DND-41 (cell line): Measurements from ENCODE around the gene EBLN2.

ENCODE experiments used
- ATAC-seq: fragments of 200-7000 bp; cut with Tn5 transposase; 3 replicates; pipeline ENCODE4 v1.9.1; 2021; ENCODE audit warnings: low read depth; ENCODE audit not compliant: insufficient read depth
- DNase-seq: peaks from one replicate; pipeline ENCODE4 v3.0.0-alpha.2; 2020
- H2AFZ ChIP-seq: 2 replicates; pipeline ENCODE4 v1.6.0; 2012; ENCODE audit warnings: low read depth, low read length
- H3K27ac ChIP-seq: 2 replicates; pipeline ENCODE4 v1.5.1; 2012; ENCODE audit warnings: low read length, inconsistent platforms
- H3K27me3 ChIP-seq: fragments of 200-600 bp; sonication (generic); 2 replicates; pipeline ENCODE4 v1.6.0; 2012; ENCODE audit warnings: low read length, mild to moderate bottlenecking, inconsistent platforms; ENCODE audit not compliant: insufficient read depth, poor library complexity
- H3K36me3 ChIP-seq: 2 replicates; pipeline ENCODE4 v1.5.1; 2012; ENCODE audit warnings: low read length, inconsistent platforms; ENCODE audit not compliant: insufficient read depth
- H3K4me1 ChIP-seq: 2 replicates; pipeline ENCODE4 v1.5.1; 2012; ENCODE audit warnings: mild to moderate bottlenecking, low read length; ENCODE audit not compliant: insufficient read depth
- H3K4me2 ChIP-seq: 2 replicates; pipeline ENCODE4 v1.6.0; 2012; ENCODE audit warnings: mild to moderate bottlenecking, moderate library complexity, low read length, inconsistent platforms; ENCODE audit not compliant: insufficient read depth
- H3K4me3 ChIP-seq, 2 experiments: fragments of 200-600 bp in 1 of 2; shearing (Covaris generic) in 1 of 2; 2 replicates each; pipeline ENCODE4 v1.5.1; 2012 to 2016; ENCODE audit warnings: inconsistent platforms in 2 of 2, low read length in 2 of 2, mild to moderate bottlenecking in 2 of 2, low read depth in 1 of 2, moderate library complexity in 1 of 2
- H3K79me2 ChIP-seq: 2 replicates; pipeline ENCODE4 v1.6.0; 2012; ENCODE audit warnings: low read length, inconsistent platforms; ENCODE audit not compliant: insufficient read depth
- H3K9ac ChIP-seq: 2 replicates; pipeline ENCODE4 v1.6.0; 2012; ENCODE audit warnings: low read depth, mild to moderate bottlenecking, inconsistent platforms, low read length, moderate library complexity
- H3K9me3 ChIP-seq: 2 replicates; pipeline ENCODE4 v1.5.1; 2012; ENCODE audit warnings: low read length, moderate library complexity, mild to moderate bottlenecking, inconsistent platforms; ENCODE audit not compliant: insufficient read depth, severe bottlenecking
- H4K20me1 ChIP-seq: 2 replicates; pipeline ENCODE4 v1.6.0; 2012; ENCODE audit warnings: low read length; ENCODE audit not compliant: insufficient read depth
- EZH2 ChIP-seq: IDR thresholded peaks from 3 replicates; pipeline ENCODE4 v1.6.1; 2012; ENCODE audit warnings: borderline replicate concordance, low read depth, mild to moderate bottlenecking, moderate library complexity, low read length, inconsistent platforms; ENCODE audit not compliant: severe bottlenecking
- TF ChIP-seq, protein P1 (sequence below): IDR thresholded peaks from 2 replicates; pipeline ENCODE4 v1.5.1; 2012; ENCODE audit warnings: borderline replicate concordance, low read length, moderate library complexity, mild to moderate bottlenecking; ENCODE audit not compliant: poor library complexity, severe bottlenecking; ENCODE audit errors: extremely low read depth

Gene EBLN2

GRCh38 chr3:73072634-73073033 lies 11.2 kb downstream of the EBLN2 start:
- DNase-seq (peak; percentile 36), ATAC-seq (peak; percentile 69)
- no peak for TF ChIP-seq EZH2
- TF ChIP-seq, protein P1, sequence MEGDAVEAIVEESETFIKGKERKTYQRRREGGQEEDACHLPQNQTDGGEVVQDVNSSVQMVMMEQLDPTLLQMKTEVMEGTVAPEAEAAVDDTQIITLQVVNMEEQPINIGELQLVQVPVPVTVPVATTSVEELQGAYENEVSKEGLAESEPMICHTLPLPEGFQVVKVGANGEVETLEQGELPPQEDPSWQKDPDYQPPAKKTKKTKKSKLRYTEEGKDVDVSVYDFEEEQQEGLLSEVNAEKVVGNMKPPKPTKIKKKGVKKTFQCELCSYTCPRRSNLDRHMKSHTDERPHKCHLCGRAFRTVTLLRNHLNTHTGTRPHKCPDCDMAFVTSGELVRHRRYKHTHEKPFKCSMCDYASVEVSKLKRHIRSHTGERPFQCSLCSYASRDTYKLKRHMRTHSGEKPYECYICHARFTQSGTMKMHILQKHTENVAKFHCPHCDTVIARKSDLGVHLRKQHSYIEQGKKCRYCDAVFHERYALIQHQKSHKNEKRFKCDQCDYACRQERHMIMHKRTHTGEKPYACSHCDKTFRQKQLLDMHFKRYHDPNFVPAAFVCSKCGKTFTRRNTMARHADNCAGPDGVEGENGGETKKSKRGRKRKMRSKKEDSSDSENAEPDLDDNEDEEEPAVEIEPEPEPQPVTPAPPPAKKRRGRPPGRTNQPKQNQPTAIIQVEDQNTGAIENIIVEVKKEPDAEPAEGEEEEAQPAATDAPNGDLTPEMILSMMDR: no peak
- Histone ChIP-seq H3K9ac (no peak overlapping the region), H3K9me3 (no peaks in the 10 kb centered on the region), H4K20me1 (0 out of 2 replicates have a peak, but pooled peaks cover 3% of the 10 kb centered on the region), H2AFZ (no peak overlapping the region), H3K4me3 (no peak overlapping the region), H3K4me1 (no peaks in the 10 kb centered on the region), H3K27ac (no peak overlapping the region), H3K4me2 (no peak overlapping the region), H3K27me3 (no peaks in the 10 kb centered on the region), H3K36me3 (peaks cover 11% of the 10 kb centered on the region; the same call in 1 of the 2 replicates), H3K79me2 (no peaks in the 10 kb centered on the region)

DNA sequence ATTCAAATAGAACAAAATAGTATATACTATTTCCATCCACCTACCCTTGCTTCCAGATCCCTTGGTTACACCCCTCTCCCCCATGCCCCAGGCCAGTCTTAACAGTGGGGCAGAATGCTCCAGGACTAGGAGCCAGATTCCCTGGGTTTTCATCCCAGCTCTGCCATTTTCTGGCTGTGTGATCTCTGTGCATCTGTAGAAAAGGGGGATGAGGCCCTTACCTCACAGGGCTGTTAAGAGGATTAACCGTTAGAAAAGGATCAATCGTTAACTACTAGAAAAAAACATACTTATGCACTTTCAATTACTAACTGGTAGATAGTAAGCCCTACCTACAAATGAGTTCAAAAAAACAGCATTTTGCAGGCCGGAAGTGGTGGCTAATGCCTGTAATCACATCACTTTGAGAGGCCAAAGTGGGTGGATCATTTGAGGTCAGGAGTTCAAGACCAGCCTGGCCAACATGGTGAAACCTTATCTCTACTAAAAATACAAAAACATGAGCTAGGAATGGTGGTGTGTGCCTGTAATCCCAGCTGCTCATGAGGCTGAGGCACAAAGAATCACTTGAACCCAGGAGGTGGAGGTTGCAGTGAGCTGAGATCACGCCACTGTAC lies 11.7 kb downstream of the EBLN2 start:
- peaks cover 6% of the 10 kb centered on the region; the same call in 1 of the 2 replicates for H3K36me3 ChIP-seq
- H3K27me3 ChIP-seq: no peaks in the 10 kb centered on the region
- no peaks in the 10 kb centered on the region for H3K4me1 ChIP-seq
- TF ChIP-seq, protein P1: no peak
- no peak for TF ChIP-seq EZH2
- 0 out of 2 replicates have a peak, but pooled peaks cover 3% of the 10 kb centered on the region for H4K20me1 ChIP-seq
- H2AFZ ChIP-seq: no peak overlapping the region
- H3K9ac ChIP-seq: no peak overlapping the region
- H3K4me2 ChIP-seq: no peak overlapping the region
- DNase-seq (no peak), ATAC-seq (no peak)
- H3K27ac ChIP-seq: no peak overlapping the region
- no peak overlapping the region for H3K4me3 ChIP-seq
- no peaks in the 10 kb centered on the region for H3K9me3 ChIP-seq
- no peaks in the 10 kb centered on the region for H3K79me2 ChIP-seq

DNA sequence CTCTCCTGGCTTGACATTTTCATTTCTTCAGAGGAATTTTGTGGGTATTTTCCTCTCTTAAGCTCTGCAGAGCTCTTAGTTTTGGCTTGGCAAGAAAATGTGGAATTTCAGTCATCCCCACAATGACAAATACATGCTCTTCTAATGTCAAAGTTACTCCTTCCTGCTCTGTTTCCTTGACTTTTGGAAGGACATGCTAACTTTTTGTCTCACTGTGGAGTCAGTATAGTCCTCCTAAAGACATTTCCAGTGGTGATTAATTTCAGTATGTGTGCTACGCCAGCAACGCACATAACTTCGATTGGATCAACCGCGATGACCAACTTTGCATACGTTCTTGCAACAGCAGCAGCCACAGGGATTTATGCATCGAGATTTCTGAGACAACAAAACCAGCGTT lies 13.3 kb downstream of the EBLN2 start:
- TF ChIP-seq, protein P1: no peak
- no peak for TF ChIP-seq EZH2
- no peak for ATAC-seq
- DNase-seq: no peak
- Histone ChIP-seq H3K4me3 (no peak overlapping the region), H3K36me3 (no peaks in the 10 kb centered on the region), H3K27me3 (no peaks in the 10 kb centered on the region), H3K4me1 (no peaks in the 10 kb centered on the region), H3K9ac (no peak overlapping the region), H3K27ac (no peak overlapping the region), H4K20me1 (0 out of 2 replicates have a peak, but pooled peaks cover 3% of the 10 kb centered on the region), H3K4me2 (no peak overlapping the region), H2AFZ (no peak overlapping the region), H3K9me3 (no peaks in the 10 kb centered on the region), H3K79me2 (no peaks in the 10 kb centered on the region)
